Omental fat pad (tissue), 4 donors: ENCODE results near the gene TUBB2A. TPM values are rescaled to one million over a fixed set of nuclear protein-coding genes. Genes with fewer than 3 reads are reported as not detected.

Experiments
- ATAC-seq: fragments of 150-250 bp; one replicate; pipeline ENCODE4 v1.9.1; 2016; ENCODE audit warnings: mild to moderate bottlenecking, moderate library complexity; ENCODE audit not compliant: low FRiP score
- DNase-seq: peaks from one replicate; pipeline ENCODE4 v3.0.0-alpha.2; 2019; ENCODE audit warnings: low spot score
- total RNA-seq, 4 donors: library from RNA; depleted of rRNA; stranded (reverse); fragments of >200 nt; gene quantifications; one replicate each; pipeline ENCODE4 v1.1.0, GENCODE V29; 2016
- TF ChIP-seq, protein P1 (sequence below), 3 donors: fragments of 450-650 bp; IDR thresholded peaks; one replicate each; pipeline ENCODE4 v1.5.1; 2016 to 2017; ENCODE audit warnings: antibody characterized with exemption in 3 of 3, mild to moderate bottlenecking in 3 of 3, moderate library complexity in 2 of 3

The TUBB2A gene
- total RNA-seq, 4 donors from 2014 or later: 62.4 to 134 (median 97.8) TPM

DNA sequence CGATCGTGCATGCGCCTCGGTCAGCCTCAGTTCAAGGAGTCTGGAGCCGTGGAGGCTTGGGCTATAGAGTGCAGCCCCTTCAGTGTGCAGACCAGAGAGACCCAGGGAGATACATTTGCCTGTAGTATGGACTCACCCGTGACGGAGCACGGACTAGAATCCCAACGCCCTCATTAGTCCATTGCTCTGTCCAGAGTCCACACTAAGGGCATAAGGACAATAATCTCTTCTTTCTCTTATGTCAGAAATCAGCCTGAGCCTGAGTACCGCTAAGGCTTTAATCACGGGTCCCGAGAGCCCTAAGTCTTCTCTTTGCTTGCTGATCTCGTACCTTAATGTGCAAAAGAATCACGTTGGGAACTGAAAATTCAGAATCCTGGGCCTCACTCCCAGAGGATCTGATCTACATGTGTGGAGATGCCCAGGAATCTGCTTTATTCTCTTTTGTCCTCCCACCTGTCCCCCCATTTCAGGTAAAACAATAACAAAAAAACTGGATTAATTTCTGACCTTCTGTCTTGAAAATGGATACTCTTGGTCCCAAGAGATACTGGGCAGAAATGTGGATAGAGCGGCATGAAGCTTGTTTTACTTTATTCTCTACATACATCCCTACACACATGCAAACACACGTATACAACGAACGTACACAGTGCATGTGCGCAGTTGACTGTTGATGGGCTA lies 38.2 kb downstream of the TUBB2A start:
- ATAC-seq (peak; percentile 30), DNase-seq (no peak)
- TF ChIP-seq, protein P1, sequence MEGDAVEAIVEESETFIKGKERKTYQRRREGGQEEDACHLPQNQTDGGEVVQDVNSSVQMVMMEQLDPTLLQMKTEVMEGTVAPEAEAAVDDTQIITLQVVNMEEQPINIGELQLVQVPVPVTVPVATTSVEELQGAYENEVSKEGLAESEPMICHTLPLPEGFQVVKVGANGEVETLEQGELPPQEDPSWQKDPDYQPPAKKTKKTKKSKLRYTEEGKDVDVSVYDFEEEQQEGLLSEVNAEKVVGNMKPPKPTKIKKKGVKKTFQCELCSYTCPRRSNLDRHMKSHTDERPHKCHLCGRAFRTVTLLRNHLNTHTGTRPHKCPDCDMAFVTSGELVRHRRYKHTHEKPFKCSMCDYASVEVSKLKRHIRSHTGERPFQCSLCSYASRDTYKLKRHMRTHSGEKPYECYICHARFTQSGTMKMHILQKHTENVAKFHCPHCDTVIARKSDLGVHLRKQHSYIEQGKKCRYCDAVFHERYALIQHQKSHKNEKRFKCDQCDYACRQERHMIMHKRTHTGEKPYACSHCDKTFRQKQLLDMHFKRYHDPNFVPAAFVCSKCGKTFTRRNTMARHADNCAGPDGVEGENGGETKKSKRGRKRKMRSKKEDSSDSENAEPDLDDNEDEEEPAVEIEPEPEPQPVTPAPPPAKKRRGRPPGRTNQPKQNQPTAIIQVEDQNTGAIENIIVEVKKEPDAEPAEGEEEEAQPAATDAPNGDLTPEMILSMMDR (IDR thresholded peaks at IDR 0.05): no peak

DNA sequence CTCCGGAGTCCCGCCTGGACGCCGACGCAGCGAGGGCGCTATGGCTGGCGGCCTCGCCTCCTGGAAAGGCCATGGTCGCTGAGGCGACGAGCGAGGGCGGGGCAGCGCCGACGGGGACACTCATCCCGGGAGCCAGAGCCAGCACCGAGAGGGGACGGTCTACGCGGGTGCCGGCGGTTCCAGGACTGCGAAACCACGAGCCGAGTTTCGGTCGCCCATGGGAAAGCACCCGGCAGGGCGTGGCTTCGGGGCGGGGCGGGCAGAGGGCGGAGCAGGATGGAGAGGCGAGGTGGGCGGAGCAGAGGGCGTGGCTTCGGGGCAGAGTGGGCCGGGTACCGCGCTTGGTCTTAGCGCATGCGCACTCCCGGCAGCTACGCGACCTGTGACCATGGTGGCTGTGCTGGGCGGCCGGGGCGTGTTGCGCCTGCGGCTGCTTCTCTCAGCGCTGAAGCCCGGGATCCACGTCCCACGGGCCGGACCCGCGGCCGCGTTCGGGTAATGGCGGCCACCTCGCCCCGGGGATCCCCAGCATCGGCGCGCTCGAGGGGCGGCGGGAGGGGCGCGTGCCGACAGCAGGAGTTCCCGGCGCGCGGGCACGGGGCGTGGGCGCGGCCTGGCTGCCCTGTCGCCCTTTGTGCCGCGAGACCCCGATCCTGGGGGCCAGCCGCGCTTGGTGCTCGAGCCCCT lies 38.8 kb downstream of the TUBB2A start, which contains the start of gene BPHL:
Gene BPHL, plus strand, starts transcription at position 359 of the 687 bp plus-strand sequence. Its CDS starts 30 bp downstream, at position 389.
- peak; percentile 100 for ATAC-seq
- peak; percentile 96 for DNase-seq
- TF ChIP-seq, protein P1 (IDR thresholded peaks at IDR 0.05): no peak

DNA sequence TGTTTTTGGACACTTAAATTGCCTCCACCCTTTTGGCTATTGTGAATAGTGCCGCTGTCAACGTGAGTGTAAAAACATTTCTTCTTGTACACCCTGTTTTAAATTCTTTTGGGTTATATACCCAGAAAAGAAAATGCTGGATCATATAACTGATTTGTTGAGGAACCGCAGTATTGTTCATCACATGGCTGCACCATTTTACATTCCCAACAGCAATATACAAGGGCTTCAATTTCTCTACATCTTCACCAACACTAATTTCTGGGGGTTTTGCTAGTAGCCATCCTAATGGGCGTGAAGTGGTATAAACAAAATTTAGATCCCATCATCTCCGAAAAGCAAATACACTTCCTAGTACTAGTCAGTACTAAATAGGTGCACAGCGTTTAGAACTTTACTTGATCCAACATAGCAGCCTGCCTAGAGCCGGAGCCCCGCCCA lies 39.4 kb downstream of the TUBB2A start:
- DNase-seq (no peak), ATAC-seq (no peak)
- TF ChIP-seq, protein P1 (IDR thresholded peaks at IDR 0.05): no peak

DNA sequence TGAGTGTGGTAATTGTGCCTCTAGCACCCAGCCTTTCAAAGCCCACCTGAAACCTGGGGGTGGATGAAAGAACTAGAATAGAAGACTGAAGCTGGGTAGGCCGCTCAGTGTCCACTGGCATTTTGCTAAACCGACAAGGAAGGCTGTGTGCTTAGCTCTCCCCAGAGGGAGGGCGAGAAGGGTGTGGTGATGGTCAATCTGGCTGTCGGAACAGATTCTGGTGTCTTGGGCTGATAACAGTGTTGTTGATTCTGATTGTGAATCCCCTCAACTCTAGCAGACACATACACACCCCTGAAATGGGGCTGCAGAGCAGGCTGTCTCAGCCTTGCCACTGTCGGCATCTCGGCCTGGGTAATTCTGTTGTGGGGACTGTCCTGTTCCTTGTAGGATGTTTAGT lies 43.0 kb downstream of the TUBB2A start:
- ATAC-seq (no peak), DNase-seq (no peak)
- TF ChIP-seq, protein P1 (IDR thresholded peaks at IDR 0.05): no peak

DNA sequence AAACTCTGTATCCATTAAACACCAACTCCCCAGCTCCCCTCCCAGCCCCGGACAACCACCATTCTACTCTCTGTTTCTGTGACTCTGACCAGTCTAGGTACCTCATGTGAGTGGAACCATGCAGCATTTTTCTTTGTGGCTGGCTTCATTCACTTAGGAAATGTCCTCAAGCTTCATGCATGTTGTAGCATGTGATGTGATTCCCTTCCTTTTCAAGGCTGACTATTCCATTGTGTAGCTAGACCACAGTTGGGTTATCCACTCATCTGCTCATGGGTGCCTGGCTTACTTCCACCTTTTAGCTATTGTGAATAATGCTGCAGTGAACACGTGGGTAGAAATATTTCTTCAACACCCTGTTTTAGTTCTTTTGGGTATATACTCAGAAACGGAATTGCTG lies 47.6 kb downstream of the TUBB2A start:
- ATAC-seq (no peak), DNase-seq (no peak)
- TF ChIP-seq, protein P1 (IDR thresholded peaks at IDR 0.05): no peak

DNA sequence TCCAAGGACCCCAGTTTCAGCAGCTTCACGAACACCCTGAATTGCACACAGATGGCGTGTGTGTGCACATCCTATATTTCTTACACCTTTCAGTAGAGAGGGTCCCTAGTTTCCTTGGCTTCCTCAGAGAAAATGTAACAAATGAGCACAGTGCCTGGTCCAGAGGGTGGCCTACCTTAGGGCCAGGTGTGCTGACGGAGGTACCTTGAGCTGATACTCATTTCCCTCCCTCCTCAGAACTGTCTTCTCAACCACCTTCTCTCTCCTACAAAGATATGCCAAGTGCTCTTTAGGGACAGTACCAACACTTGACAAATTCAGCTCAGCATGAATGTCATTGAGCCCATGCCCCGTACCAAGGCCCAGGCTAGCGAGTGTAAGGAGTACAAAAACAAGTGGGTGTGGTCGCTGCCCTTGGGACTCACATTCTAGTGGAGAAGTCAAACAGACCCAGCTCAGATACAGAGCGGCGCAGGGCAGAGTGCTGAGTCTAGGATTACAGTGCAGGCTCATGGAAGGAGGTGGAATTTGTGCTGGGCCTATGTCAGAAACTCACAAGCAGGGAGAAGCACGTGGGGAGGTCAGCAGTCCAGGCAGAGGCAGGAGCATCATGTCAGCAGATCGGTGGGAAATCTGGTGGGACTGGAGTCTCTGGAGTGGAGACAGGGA lies 48.5 kb downstream of the TUBB2A start:
- TF ChIP-seq, protein P1 (IDR thresholded peaks at IDR 0.05): no peak
- ATAC-seq (no peak), DNase-seq (no peak)

Other genes with a start within 250 kb of the TUBB2A start
- 100 to 1,000 TPM; 134 to 197 (median 158) TPM for gene SERPINB6, start 186.0 kb downstream of the TUBB2A start, total RNA-seq
- 10 to 100 TPM; 32.9 to 54.0 (median 48.1) TPM for gene NQO2, start 157.7 kb downstream of the TUBB2A start, total RNA-seq
- 10 to 100 TPM; 29.6 to 47.0 (median 31.1) TPM for gene RIPK1, start 89.0 kb downstream of the TUBB2A start, total RNA-seq
- gene BPHL, start 38.8 kb downstream of the TUBB2A start, total RNA-seq: 10 to 100 TPM; 13.5 to 41.5 (median 20.9) TPM
- gene TUBB2B, start 70.1 kb upstream of the TUBB2A start, total RNA-seq: 1 to 10 TPM; 2.4 to 8.9 (median 3.9) TPM
- 10 to 100 TPM in 3 of 4 donors, 1 to 10 TPM in 1; 6.8 to 25.2 (median 23.3) TPM for gene PSMG4, start 101.4 kb upstream of the TUBB2A start, total RNA-seq